ENCODE data around the gene GNG2.

DNA sequence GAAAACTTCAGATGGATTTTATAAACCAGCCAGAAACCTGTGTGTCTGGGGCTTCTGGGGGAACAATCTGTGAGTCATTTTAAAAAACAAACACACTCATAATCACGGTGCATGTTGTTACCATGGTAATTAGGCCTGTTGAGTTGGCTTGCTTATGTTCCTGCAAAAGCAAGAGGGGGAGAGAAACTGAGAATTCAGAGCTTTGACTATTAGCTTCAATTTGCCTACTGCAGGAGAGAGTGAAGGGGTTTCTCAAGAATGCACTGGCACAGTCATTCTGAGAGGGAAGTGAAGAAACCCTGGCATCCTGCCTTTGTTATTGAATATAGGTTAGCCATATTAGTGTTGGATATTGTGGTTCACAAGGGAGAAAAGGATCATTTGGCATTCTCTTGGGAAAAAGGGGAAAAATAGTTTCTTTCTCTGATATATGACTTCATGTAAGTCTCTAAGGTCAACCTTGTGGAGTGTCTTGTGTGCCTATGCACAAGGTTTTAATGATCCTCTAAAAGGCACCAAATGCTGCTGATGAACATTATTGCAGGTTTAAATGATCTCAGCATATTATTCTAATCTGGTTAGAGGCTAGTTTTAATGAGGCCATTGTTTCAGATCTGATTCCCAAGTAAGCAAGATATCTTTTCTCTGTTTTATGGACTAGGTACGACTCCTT, 12.9 kb downstream of the GNG2 start:
- TF ChIP-seq, protein P1, sequence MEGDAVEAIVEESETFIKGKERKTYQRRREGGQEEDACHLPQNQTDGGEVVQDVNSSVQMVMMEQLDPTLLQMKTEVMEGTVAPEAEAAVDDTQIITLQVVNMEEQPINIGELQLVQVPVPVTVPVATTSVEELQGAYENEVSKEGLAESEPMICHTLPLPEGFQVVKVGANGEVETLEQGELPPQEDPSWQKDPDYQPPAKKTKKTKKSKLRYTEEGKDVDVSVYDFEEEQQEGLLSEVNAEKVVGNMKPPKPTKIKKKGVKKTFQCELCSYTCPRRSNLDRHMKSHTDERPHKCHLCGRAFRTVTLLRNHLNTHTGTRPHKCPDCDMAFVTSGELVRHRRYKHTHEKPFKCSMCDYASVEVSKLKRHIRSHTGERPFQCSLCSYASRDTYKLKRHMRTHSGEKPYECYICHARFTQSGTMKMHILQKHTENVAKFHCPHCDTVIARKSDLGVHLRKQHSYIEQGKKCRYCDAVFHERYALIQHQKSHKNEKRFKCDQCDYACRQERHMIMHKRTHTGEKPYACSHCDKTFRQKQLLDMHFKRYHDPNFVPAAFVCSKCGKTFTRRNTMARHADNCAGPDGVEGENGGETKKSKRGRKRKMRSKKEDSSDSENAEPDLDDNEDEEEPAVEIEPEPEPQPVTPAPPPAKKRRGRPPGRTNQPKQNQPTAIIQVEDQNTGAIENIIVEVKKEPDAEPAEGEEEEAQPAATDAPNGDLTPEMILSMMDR (IDR thresholded peaks at IDR 0.05; ENCODE audit: low read depth, low read length, poor library complexity, severe bottlenecking) = no peak
- TF ChIP-seq EZH2phosphoT487 (IDR thresholded peaks at IDR 0.05; ENCODE audit: borderline replicate concordance, low read length) = no peak
